Left renal pelvis (tissue), 4 donors: ENCODE data around the gene BEST1. TPM values are rescaled to one million over a fixed set of nuclear protein-coding genes. Genes with fewer than 3 reads are reported as not detected.

ENCODE experiments used
- DNase-seq, 4 donors: peaks; one replicate each; pipeline ENCODE4 v3.0.0-alpha.2; 2013; ENCODE audit warnings: low read depth in 4 of 4, low spot score in 3 of 4
- polyA plus RNA-seq, 4 donors: library from polyadenylated mRNA; unstranded; fragments of 120-200 nt; gene quantifications; one replicate each; pipeline ENCODE4 v1.2.1, GENCODE V29; 2013; ENCODE audit not compliant: insufficient read length in 4 of 4

The BEST1 gene
- polyA plus RNA-seq, 4 donors = 3.7 to 4.7 (median 4.2) TPM

GRCh38 chr11:62010935-62011528 lies 60.9 kb downstream of the BEST1 start:
- DNase-seq = no peak

- DNase-seq = no peak
Measured at GRCh38 chr11:62011881-62012280, 61.7 kb downstream of the BEST1 start.

GRCh38 chr11:62012451-62012831 lies 62.3 kb downstream of the BEST1 start:
- no peak for DNase-seq

GRCh38 chr11:62012832-62013461 lies 62.8 kb downstream of the BEST1 start:
- no peak for DNase-seq

Other genes starting within 250 kb of the BEST1 start
- 10 to 100 TPM in 3 of 4 donors, 1 to 10 TPM in 1; 7.9 to 26.7 (median 20.9) TPM for gene MYRF, start 197.7 kb upstream of the BEST1 start, polyA plus RNA-seq
- gene TMEM258, start 157.8 kb upstream of the BEST1 start, polyA plus RNA-seq = 100 to 1,000 TPM; 169 to 174 (median 172) TPM
- 10 to 100 TPM; 19.4 to 39.7 (median 37.9) TPM for gene FEN1, start 157.4 kb upstream of the BEST1 start, polyA plus RNA-seq
- gene FADS1, start 133.3 kb upstream of the BEST1 start, polyA plus RNA-seq = 10 to 100 TPM; 33.2 to 46.7 (median 41.1) TPM
- 100 to 1,000 TPM in 2 of 4 donors, 10 to 100 TPM in 2; 83.8 to 142 (median 96.2) TPM for gene FADS2, start 122.1 kb upstream of the BEST1 start, polyA plus RNA-seq
- 10 to 100 TPM; 12.7 to 21.9 (median 18.1) TPM for gene FADS3, start 58.8 kb upstream of the BEST1 start, polyA plus RNA-seq
- gene RAB3IL1, start 32.8 kb upstream of the BEST1 start, polyA plus RNA-seq = 10 to 100 TPM; 15.8 to 43.9 (median 22.7) TPM
- gene FTH1, start 17.3 kb downstream of the BEST1 start, polyA plus RNA-seq = 1,000 to 10,000 TPM; 1,796 to 2,281 (median 2,069) TPM
- gene INCENP, start 173.7 kb downstream of the BEST1 start, polyA plus RNA-seq = 10 to 100 TPM; 30.7 to 43.0 (median 35.2) TPM
- not detected for gene SCGB1D1, start 239.9 kb downstream of the BEST1 start, polyA plus RNA-seq